Ecto neural progenitor cell (in vitro differentiated cells): ENCODE data around the gene MYOM3.
"Not testable (repeated sequence)": the region's sequence is repeated elsewhere in the genome, so short reads cannot be mapped to it uniquely, and the experiment has no call there.

Experiments used
- DNase-seq: peaks from one replicate; pipeline ENCODE4 v3.0.0-alpha.2; 2018; ENCODE audit warnings: low spot score

Gene MYOM3

GRCh38 chr1:24071941-24072340 lies 40.0 kb downstream of the MYOM3 start:
- DNase-seq, result no peak

DNA sequence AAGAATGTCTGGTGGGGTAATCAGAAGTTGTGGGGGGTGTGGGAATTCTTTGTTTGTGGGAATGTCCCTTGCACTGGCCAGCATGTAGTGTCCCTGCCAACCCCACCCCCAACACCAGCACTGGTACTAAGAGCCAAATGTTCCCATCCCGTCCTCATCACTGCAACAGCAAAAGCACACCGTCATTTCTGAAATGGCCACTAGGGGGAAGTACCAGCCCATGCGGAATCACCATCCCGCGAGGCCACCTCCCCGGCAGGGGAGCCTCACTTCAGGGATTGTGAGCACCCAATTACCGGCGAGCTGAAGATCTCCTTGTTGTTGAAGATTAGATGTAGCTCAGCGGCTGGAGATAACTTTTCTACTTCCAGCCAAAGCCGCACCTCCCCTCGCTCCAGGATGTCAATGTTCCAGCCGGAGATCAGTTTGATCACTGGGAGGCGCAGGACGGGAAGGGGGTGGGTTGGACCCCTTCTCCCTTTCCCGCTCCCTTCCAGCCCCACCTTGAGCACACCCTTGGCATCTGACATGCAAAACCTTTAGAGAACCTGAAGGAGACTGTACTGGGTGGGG lies 41.0 kb downstream of the MYOM3 start:
- DNase-seq, result peak; percentile 82

- DNase-seq, result no peak
Measured at GRCh38 chr1:24069817-24070216, 42.1 kb downstream of the MYOM3 start.

- DNase-seq, result no peak
Measured at GRCh38 chr1:24067978-24068377, 44.0 kb downstream of the MYOM3 start.

- DNase-seq, result no peak
Measured at GRCh38 chr1:24065304-24065703, 46.6 kb downstream of the MYOM3 start.

- DNase-seq, result no peak
Measured at GRCh38 chr1:24062221-24062620, 49.7 kb downstream of the MYOM3 start.

GRCh38 chr1:24060482-24060881 lies 51.5 kb downstream of the MYOM3 start:
- DNase-seq, result no peak

- no peak for DNase-seq
Measured at GRCh38 chr1:24058671-24059455, 53.1 kb downstream of the MYOM3 start.

GRCh38 chr1:24057171-24057570 lies 54.8 kb downstream of the MYOM3 start:
- no peak for DNase-seq

DNA sequence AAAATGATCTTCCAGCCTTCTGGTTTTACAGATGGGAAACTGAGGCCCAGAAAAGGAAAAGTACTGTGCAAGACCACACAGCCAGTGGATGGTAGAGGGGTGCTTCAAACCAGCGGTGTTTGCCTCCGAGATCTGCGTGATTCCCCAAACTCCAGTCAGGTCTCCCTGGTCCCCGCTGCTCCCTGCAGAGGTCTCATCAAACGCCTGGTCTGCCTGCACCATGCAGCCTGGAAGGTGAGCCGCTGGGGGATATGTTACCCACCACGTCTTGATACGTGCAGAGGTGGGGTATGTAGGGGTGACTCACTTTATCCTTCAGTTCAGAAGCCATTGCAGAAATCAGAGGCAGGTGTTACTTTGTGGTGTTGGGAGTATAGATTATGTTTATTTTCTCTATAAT lies 56.3 kb downstream of the MYOM3 start:
- no peak for DNase-seq

DNA sequence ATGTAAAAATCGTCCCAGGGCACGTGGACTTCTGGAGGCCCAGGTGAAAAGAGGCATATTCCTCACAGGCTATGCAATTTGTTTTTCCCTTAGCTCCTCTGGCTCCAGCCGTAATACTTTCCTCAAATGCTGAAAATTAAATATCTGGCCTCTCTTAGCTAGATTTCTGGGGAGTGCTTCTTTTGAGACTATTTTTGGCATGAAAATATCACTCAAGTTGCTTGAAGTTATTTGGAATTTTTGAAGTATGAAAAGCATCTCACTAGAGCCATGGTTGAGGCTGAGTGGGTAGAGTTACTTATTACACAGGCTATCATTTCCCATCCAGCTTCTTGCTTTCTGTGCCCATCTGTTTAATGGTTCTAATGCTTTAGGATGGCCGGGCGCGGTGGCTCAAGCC lies 59.7 kb downstream of the MYOM3 start:
- no peak for DNase-seq

DNA sequence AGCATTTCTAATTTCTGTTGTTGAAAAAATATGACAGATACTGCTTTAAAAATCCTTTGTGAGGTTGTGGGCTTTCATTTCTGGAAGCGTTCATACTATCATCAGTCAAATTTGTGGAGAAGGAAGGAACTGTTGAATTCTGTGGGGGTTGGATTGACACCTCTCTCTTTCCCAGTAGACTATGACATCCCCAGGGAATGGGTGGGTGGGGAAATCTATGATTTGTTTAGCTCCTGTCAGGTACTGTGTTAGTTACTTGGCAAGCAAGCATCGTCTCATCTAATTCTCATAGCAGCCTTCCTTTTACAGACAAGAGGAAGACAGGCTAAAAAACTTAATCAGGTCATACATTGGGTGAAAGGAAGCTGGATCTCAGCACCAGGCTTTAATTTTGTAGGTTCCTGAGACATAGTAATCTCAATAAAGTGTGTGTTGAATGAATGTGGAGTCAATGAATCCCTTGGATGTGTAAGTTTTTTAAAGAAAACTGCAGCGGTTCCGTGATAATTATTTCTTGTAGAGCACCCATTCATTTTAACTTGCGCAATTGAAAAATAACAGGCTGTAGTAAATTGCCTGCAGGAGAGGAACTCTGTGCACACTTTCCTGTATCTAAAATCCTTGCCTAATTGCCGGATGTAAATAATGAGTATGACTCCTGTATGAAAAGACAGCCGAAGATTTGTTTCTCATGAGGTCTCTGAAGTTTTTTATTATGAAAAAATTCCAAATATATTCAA lies 60.6 kb downstream of the MYOM3 start:
- no peak for DNase-seq

DNA sequence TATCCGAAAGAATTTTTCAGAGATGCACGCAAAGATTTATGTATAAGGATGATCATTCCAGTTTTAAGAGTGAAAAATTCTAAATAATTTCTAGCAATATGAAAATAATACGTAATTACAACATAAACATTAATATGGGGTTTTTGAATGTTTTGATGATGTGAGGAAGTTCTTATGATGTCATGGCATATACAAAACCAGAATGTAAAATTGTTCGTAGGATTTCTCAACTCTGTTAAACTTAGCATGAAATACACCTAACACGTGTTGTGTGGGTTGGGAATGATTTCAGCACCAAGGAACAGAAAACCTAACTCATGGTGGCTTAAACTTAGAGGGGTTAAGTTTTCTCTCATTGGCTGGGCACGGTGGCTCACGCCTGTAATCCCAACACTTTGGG lies 62.2 kb downstream of the MYOM3 start:
- no peak for DNase-seq

GRCh38 chr1:24048894-24049293 lies 63.0 kb downstream of the MYOM3 start:
- DNase-seq, result not testable (repeated sequence)

DNA sequence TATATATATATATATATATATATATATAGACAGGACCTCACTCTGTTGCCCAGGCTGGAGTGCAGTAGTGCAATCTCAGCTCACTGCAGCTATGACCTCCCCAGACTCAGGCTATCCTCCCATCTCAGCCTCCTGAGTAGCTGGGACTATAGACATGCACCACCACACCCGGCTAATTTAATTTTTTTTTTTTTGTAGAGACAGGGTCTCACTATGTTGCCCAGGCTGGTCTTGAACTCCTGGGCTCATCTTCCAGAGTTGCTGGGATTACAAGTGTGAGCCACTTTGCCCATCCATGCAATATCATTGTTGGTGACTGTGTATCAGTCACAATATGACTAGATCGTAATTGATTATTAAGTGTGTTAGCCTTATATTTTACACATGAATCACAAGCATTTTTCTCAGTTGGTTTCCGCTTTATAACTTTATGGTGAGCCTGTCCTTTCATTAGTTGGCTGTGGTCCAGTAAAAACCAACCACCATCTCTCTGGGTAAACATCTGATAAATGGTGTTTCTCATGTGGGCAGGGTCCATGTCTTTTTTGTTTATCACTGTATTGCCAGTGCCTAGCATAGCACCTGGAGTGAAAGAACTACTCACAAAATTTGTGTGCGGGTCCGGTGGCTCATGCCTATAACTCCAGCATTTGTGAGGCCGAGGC lies 63.6 kb downstream of the MYOM3 start:
- no peak for DNase-seq

- DNase-seq, result no peak
Measured at GRCh38 chr1:24047110-24047477, 64.8 kb downstream of the MYOM3 start.

- DNase-seq, result no peak
Measured at GRCh38 chr1:24045771-24046170, 66.2 kb downstream of the MYOM3 start.

- not testable (repeated sequence) for DNase-seq
Measured at GRCh38 chr1:24044672-24045071, 67.3 kb downstream of the MYOM3 start.

GRCh38 chr1:24043345-24044032 lies 68.4 kb downstream of the MYOM3 start:
- DNase-seq, result no peak

DNA sequence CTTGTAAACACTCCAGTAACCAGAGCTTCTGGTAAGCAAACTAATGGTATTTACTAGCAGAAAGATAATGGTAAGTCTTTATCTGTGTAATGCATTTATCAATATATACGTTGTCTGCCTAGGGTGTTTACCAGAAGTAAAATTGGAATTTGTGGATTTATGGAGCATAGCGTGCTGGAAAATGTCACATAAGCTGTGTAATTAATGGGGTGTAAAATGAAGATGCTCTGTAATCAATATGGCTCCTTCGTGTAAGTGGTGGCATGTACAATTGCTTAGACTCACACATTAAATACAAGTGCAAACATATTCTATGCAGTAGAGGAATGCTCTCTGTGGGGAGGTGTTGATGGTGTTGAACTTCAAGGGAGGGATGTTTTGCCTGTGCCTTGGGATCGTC lies 69.6 kb downstream of the MYOM3 start:
- DNase-seq, result no peak

DNA sequence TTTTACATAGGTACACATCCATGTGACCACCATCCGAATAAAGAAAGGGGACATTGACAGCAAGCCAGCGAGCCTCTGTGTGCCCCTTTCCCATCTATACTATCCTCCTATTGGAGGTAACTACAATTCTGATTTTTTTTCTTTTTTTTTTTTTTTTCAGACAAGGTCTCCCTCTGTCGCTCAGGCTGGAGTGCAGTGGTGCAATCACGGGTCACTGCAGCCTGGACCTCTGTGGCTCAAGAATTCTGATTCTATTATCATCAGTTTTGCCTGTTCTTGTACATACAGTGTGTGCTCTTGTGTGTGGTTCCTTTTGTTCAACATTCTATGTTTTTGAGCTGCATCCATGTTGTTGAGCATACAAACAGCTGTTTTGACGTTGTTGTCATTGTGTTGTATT lies 75.8 kb downstream of the MYOM3 start:
- DNase-seq, result no peak

- DNase-seq, result no peak
Measured at GRCh38 chr1:24032981-24033380, 79.0 kb downstream of the MYOM3 start.
